Stimulated activated naive CD8-positive, alpha-beta T cell treated with anti-CD3 and anti-CD28 coated beads, Interleukin-15, Interleukin-2, amounts not matched to agents 100 ng/mL and 50 ng/mL, for 24 hours (primary cell): ENCODE measurements around the gene CCNK.
A peak's percentile ranks its signal among the peaks of the same experiment; 100 is the strongest.

Source experiments
- H3K27ac Mint-ChIP-seq: one replicate; pipeline ENCODE4 v1.8.0; 2021; ENCODE audit warnings: mild to moderate bottlenecking, mixed read lengths
- H3K27me3 Mint-ChIP-seq: one replicate; pipeline ENCODE4 v1.8.0; 2021; ENCODE audit warnings: mixed read lengths
- H3K36me3 Mint-ChIP-seq: one replicate; pipeline ENCODE4 v1.8.0; 2021; ENCODE audit warnings: low read depth, mixed read lengths
- H3K4me1 Mint-ChIP-seq: one replicate; pipeline ENCODE4 v1.8.0; 2021; ENCODE audit warnings: low read depth, mixed read lengths
- H3K4me3 Mint-ChIP-seq: one replicate; pipeline ENCODE4 v1.8.0; 2021; ENCODE audit warnings: mild to moderate bottlenecking, mixed read lengths
- H3K9me3 Mint-ChIP-seq: one replicate; pipeline ENCODE4 v1.8.0; 2021; ENCODE audit warnings: mixed read lengths

The CCNK gene

GRCh38 chr14:99459481-99460100 is 21.6 kb upstream of the CCNK start:
- Mint-ChIP-seq H3K36me3 (peaks cover 59% of the 10 kb centered on the region), H3K4me1 (no peaks in the 10 kb centered on the region), H3K27ac (no peak overlapping the region), H3K9me3 (no peaks in the 10 kb centered on the region), H3K4me3 (no peak overlapping the region), H3K27me3 (no peaks in the 10 kb centered on the region)

DNA sequence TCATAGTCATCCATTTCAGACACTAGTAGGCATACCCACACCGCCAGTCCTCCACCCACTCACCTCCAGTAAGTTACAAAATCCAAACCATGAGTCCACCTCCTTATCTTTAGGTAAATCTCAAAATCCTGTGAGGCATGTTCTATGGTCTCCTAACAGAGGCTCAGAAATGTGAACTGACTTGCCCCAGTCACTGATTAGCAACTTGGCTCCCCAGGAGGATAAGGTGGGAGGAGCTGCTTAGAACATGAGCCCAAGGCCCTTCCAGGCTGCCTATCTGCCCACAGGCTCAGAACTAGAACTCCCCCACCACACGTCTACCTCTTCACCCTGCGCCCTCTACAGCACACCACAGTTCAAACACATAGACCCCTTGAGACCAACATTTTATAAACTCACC is 20.4 kb upstream of the CCNK start:
- H3K4me3 Mint-ChIP-seq = no peak overlapping the region
- H3K27me3 Mint-ChIP-seq = no peaks in the 10 kb centered on the region
- no peaks in the 10 kb centered on the region for H3K4me1 Mint-ChIP-seq
- no peak overlapping the region for H3K27ac Mint-ChIP-seq
- H3K36me3 Mint-ChIP-seq = peaks cover 57% of the 10 kb centered on the region
- H3K9me3 Mint-ChIP-seq = no peaks in the 10 kb centered on the region

DNA sequence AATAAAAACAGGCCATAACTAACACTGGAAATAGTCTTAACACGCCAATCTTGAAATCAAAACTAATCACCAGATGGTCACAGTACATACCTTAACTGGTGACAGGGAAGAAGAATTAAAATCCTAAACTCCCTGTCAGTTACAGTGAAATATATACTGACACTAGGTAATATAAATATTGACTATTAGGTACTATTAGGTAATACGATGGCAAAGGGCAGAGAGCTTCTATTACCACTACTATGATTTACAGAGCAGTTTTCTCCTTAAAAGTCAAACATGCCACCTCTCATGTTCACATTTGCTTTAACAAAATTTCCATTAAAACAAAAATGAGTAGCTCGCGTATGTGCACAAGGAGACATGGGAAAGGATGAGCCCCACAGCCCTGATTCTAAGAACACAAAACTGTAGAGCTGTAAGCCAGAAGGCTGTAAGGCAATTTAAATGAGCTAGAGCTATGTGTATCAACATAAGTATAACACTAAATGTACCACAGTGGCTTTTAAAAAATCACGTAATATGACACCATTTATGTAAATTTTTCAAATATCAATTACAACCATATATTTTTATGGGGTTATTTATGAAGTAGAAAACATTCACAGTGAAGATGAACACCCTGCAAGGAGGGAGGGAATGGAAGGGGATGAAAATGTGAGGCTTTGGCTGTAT is 19.7 kb upstream of the CCNK start:
- Mint-ChIP-seq H3K27ac (no peak overlapping the region), H3K4me3 (no peak overlapping the region), H3K4me1 (no peaks in the 10 kb centered on the region), H3K9me3 (no peaks in the 10 kb centered on the region), H3K36me3 (peaks cover 55% of the 10 kb centered on the region), H3K27me3 (no peaks in the 10 kb centered on the region)

- Mint-ChIP-seq H3K4me1 (no peaks in the 10 kb centered on the region), H3K4me3 (no peak overlapping the region), H3K27me3 (no peaks in the 10 kb centered on the region), H3K36me3 (peaks cover 49% of the 10 kb centered on the region), H3K27ac (no peak overlapping the region), H3K9me3 (no peaks in the 10 kb centered on the region)
These were observed 19.0 kb upstream of the CCNK start for GRCh38 chr14:99462210-99462609.

GRCh38 chr14:99463974-99464373 is 17.2 kb upstream of the CCNK start:
- Mint-ChIP-seq H3K9me3 (no peaks in the 10 kb centered on the region), H3K27me3 (no peaks in the 10 kb centered on the region), H3K4me1 (peaks cover 17% of the 10 kb centered on the region), H3K4me3 (no peak overlapping the region), H3K27ac (no peak overlapping the region), H3K36me3 (peaks cover 45% of the 10 kb centered on the region)

DNA sequence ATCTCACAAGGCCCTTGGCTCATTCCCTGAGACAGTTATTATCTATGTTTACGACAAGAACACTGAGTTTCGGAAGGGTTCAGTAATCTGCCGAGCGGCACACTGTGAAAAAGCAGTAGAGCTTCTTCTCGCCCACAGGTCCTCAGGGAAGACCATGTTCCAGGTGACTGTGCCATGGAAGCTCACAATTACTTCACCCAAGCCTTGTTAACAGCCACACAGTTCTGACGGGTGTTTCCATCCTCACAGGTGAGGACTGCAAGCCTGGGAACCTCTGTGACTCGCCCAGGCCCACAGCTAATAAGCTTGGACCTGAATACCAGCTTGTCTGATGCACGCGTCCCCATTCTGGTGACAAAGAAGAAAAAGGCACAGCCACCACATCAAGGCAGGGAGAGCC is 15.9 kb upstream of the CCNK start:
- Mint-ChIP-seq H3K4me3 (no peak overlapping the region), H3K27ac (no peak overlapping the region), H3K36me3 (peaks cover 33% of the 10 kb centered on the region), H3K27me3 (no peaks in the 10 kb centered on the region), H3K9me3 (no peaks in the 10 kb centered on the region), H3K4me1 (peaks cover 27% of the 10 kb centered on the region)

GRCh38 chr14:99466758-99467157 is 14.5 kb upstream of the CCNK start:
- Mint-ChIP-seq H3K36me3 (peaks cover 25% of the 10 kb centered on the region), H3K4me1 (peaks cover 33% of the 10 kb centered on the region), H3K4me3 (no peak overlapping the region), H3K9me3 (no peaks in the 10 kb centered on the region), H3K27ac (no peak overlapping the region), H3K27me3 (no peaks in the 10 kb centered on the region)

- peaks cover 38% of the 10 kb centered on the region for H3K4me1 Mint-ChIP-seq
- H3K27ac Mint-ChIP-seq = no peak overlapping the region
- peaks cover 18% of the 10 kb centered on the region for H3K36me3 Mint-ChIP-seq
- H3K4me3 Mint-ChIP-seq = no peak overlapping the region
- no peaks in the 10 kb centered on the region for H3K9me3 Mint-ChIP-seq
- H3K27me3 Mint-ChIP-seq = no peaks in the 10 kb centered on the region
These were observed 13.7 kb upstream of the CCNK start for GRCh38 chr14:99467336-99468078.

GRCh38 chr14:99468081-99468480 is 13.1 kb upstream of the CCNK start:
- Mint-ChIP-seq H3K27me3 (no peaks in the 10 kb centered on the region), H3K27ac (peak overlapping the region; percentile 59), H3K36me3 (peaks cover 17% of the 10 kb centered on the region), H3K4me1 (peaks cover 42% of the 10 kb centered on the region), H3K4me3 (no peak overlapping the region), H3K9me3 (no peaks in the 10 kb centered on the region)

DNA sequence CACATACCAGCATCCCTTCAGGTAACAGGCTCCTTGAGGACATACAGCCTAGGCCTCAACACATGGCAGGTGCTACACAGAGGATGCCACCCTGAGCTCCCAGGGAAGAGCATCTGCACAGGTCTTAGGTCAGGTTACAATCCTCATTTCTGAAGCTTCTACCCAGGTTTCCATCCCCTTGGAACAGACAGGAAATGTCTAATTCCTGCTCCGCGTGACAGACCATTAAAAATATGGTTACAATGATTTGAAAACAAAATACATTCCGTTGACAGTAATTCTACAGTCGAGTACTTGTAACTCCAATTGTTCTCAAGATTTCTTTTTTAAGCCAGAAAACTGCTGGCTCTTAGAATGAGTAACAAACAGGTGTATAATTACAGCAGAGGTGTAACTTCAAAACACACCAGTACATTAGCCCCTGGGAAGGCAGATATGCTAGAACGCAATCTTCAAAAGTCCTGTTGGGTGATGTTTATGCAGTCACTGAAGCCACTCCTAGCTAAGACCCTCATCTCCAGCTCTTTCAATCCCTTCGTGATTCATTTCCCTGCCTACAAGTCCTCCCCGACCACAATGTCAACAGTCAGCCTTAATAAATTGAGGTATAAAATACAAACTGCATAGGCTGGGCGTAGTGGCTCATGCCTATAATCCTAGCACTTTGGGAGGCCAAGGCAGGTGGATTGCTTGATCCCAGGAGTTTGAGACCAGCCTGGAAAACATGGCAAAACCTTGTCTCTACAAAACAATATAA is 12.2 kb upstream of the CCNK start:
- H3K4me3 Mint-ChIP-seq = no peak overlapping the region
- H3K4me1 Mint-ChIP-seq = peaks cover 48% of the 10 kb centered on the region
- peaks cover 8% of the 10 kb centered on the region for H3K36me3 Mint-ChIP-seq
- H3K9me3 Mint-ChIP-seq = no peaks in the 10 kb centered on the region
- H3K27ac Mint-ChIP-seq = no peak overlapping the region
- no peaks in the 10 kb centered on the region for H3K27me3 Mint-ChIP-seq

- H3K36me3 Mint-ChIP-seq = no peaks in the 10 kb centered on the region
- no peak overlapping the region for H3K27ac Mint-ChIP-seq
- no peaks in the 10 kb centered on the region for H3K27me3 Mint-ChIP-seq
- no peak overlapping the region for H3K4me3 Mint-ChIP-seq
- H3K4me1 Mint-ChIP-seq = peaks cover 57% of the 10 kb centered on the region
- no peaks in the 10 kb centered on the region for H3K9me3 Mint-ChIP-seq
These were observed 9.5 kb upstream of the CCNK start for GRCh38 chr14:99471731-99472130.

- Mint-ChIP-seq H3K4me3 (no peak overlapping the region), H3K27me3 (no peaks in the 10 kb centered on the region)
These were observed 8.3 kb upstream of the CCNK start for GRCh38 chr14:99472937-99473336.

GRCh38 chr14:99473458-99473857 is 7.8 kb upstream of the CCNK start:
- Mint-ChIP-seq H3K4me3 (no peak overlapping the region), H3K27me3 (no peaks in the 10 kb centered on the region), H3K27ac (no peak overlapping the region), H3K9me3 (no peaks in the 10 kb centered on the region), H3K36me3 (no peaks in the 10 kb centered on the region), H3K4me1 (peaks cover 56% of the 10 kb centered on the region)

More at GRCh38 chr14:99472937-99473336, 8.3 kb upstream of the CCNK start:
- Mint-ChIP-seq H3K36me3 (no peaks in the 10 kb centered on the region), H3K4me1 (peaks cover 56% of the 10 kb centered on the region), H3K9me3 (no peaks in the 10 kb centered on the region), H3K27ac (no peak overlapping the region)

DNA sequence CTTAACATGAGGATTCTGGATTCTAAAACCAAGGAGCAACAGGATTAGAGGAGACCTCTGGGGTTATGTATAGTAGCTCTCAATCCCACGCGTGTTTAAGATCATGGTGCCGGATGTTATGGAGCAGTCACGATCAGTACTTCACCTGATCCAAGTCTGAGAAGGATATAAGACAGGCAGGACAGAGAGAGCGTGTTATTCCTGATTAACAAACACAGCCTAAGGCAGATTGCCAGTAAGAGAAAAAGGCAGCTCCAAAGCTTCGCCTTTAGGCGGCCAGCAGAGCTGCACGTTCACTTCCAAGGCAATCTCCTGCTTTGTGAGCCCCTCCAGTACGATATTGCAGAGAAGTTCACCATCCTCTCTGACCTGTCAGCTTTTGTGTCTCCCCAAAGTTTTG is 6.0 kb upstream of the CCNK start:
- H3K9me3 Mint-ChIP-seq = no peaks in the 10 kb centered on the region
- H3K36me3 Mint-ChIP-seq = no peaks in the 10 kb centered on the region
- no peak overlapping the region for H3K4me3 Mint-ChIP-seq
- H3K27ac Mint-ChIP-seq = no peak overlapping the region
- H3K4me1 Mint-ChIP-seq = peaks cover 52% of the 10 kb centered on the region
- no peaks in the 10 kb centered on the region for H3K27me3 Mint-ChIP-seq

- H3K4me1 Mint-ChIP-seq = peaks cover 49% of the 10 kb centered on the region
- no peaks in the 10 kb centered on the region for H3K9me3 Mint-ChIP-seq
- H3K4me3 Mint-ChIP-seq = no peak overlapping the region
- no peak overlapping the region for H3K27ac Mint-ChIP-seq
- no peaks in the 10 kb centered on the region for H3K36me3 Mint-ChIP-seq
- H3K27me3 Mint-ChIP-seq = no peaks in the 10 kb centered on the region
These were observed 5.5 kb upstream of the CCNK start for GRCh38 chr14:99475660-99476059.
